CD4-positive, alpha-beta T cell treated with Interleukin-21 for 1 hour (primary cell): ENCODE results near the gene MCM6.

Source experiments
- DNase-seq: peaks from one replicate; pipeline ENCODE4 v3.0.0-alpha.2; 2020

MCM6 gene

GRCh38 chr2:135853401-135853800 lies 22.8 kb downstream of the MCM6 start:
- no peak for DNase-seq

DNA sequence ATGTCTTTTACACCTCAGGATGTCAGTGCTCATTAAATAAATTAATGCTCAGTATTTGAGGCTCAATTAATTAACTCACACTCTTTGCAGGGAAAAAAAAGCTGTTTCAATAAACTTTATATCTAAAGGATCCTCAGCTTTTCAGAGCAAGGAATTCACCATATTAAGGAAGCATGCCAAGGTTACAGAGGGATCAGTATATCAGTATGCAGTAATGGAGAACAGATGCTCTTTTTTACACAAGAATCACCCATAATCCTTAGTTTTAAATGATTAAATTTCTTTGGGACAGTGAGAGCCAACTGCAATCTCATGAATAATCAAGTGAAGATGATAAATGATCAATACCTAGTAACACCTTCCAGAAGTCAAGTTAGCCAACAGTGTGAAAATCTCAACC lies 24.4 kb downstream of the MCM6 start:
- DNase-seq, result no peak

DNA sequence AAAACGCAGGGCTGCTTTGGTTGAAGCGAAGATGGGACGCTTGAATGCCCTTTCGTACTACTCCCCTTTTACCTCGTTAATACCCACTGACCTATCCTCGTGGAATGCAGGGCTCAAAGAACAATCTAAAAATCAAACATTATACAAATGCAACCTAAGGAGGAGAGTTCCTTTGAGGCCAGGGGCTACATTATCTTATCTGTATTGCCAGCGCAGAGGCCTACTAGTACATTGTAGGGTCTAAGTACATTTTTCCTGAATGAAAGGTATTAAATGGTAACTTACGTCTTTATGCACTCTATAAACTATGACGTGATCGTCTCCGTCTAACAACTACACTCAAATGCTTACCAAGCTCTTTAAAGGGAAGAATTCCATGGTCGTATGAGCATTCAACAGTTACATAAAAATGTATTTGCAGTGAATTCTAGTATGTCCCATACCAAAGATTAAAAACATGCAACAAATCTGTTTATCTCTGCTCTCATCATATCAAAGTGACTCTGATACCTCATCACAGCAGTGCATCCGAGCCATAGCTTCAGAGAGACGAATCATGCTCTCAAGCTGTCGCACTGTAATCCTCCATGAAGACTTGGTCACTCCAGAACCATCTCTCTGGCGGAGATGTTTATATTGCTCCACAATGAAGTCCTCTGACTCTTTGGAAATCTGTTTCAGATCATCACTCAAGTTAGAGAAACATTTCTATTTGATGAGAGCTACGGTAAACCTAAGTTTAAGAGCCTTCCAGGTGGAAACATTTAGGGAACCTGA lies 25.2 kb downstream of the MCM6 start:
- DNase-seq, result no peak

- no peak for DNase-seq
Measured at GRCh38 chr2:135849087-135849486, 27.2 kb downstream of the MCM6 start.

- no peak for DNase-seq
Measured at GRCh38 chr2:135845997-135846396, 30.2 kb downstream of the MCM6 start.

- DNase-seq, result no peak
Measured at GRCh38 chr2:135845257-135845656, 31.0 kb downstream of the MCM6 start.

DNA sequence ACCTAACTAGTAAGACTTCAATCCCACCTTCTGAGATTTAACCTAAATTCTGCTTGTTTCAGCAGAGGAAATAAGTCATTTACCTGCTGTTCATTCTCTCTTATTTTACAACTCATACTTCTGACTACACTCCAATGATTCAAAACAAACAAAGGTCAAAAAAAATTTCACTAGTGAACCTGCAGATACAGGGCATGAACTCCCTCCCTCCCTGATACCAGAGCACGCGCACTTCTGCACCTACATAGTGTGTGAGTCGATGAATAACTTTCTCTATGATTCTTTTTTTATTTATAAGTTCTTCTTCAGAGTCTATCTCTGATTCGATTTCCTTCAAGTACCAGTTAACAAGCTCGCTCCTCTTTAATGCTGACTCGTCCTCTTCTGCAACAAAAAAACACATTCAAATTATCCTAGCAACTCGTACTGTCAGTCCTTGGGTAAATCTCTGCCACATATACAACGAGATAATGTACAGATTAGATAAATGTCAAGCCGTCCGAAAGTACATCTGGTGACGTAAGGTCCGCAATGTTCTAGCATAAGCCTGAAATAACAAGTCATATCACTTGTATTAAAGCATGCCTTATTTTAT lies 31.8 kb downstream of the MCM6 start:
- DNase-seq, result no peak

- DNase-seq, result no peak
Measured at GRCh38 chr2:135843671-135844070, 32.6 kb downstream of the MCM6 start.

DNA sequence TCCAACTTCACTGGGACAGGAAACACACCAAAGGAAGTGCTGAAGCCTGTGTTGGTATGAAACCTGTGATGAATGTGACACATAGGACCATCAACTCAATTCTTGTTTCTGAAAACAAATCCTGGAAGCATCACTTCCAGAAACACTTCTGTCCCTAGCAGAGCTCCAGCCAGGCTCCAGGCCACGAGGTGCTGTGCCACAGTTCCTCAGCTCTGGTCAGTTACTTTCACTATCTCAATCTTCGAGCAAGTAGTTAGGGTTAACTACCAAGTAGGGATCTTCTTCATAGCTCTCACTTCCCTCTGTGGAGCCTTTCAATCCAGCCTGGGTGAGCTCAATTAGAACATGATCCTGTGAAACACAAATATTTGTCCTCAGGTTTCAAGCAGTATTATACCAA lies 35.6 kb downstream of the MCM6 start:
- no peak for DNase-seq

DNA sequence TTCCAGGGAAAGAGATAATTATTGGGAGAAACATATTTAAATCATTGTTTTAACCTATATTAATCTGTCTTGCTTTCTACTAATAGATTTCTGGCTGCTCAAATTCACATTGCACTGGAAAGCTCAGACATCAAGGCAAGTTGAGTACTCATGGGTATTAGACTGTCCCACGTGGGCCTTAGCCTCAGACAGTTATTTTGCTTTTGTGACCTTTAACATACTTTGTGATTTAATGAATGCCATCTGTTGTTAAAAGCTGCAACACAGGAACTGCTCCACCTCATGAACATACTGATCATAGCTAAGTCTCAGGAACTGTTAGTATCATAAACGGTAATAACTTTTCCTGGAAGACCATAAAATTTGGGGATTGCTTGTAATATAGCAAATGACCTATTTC lies 36.5 kb downstream of the MCM6 start:
- DNase-seq, result no peak

- DNase-seq, result no peak
Measured at GRCh38 chr2:135838502-135838901, 37.7 kb downstream of the MCM6 start.

- DNase-seq, result no peak
Measured at GRCh38 chr2:135836596-135837270, 39.5 kb downstream of the MCM6 start, which contains the start of gene LCT. TSS of gene LCT (minus strand) at chr2:135837184. CDS start at chr2:135837169, 15 bp downstream.

DNA sequence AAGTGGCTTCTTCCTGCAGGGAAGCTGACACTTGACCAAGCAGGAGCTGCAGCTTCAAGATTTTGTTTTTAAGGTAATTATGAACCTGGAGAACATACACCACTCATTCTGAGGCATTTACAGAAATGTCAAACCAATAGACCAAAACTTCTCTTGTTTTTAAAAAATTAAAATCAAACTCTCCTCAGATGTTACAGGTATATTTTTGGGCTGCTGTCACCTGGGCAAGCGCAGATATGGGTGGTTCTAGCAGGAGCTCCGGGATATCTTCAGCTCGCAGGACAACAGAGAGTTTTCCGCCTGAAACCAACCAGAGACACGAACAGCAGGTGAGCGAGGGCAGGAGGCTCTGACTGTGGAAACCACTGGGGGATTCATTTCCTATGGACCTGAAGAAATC lies 43.4 kb downstream of the MCM6 start:
- no peak for DNase-seq

- no peak for DNase-seq
Measured at GRCh38 chr2:135831180-135831812, 44.9 kb downstream of the MCM6 start.

GRCh38 chr2:135829378-135830135 lies 46.7 kb downstream of the MCM6 start:
- no peak for DNase-seq

GRCh38 chr2:135826544-135826943 lies 49.7 kb downstream of the MCM6 start:
- no peak for DNase-seq

DNA sequence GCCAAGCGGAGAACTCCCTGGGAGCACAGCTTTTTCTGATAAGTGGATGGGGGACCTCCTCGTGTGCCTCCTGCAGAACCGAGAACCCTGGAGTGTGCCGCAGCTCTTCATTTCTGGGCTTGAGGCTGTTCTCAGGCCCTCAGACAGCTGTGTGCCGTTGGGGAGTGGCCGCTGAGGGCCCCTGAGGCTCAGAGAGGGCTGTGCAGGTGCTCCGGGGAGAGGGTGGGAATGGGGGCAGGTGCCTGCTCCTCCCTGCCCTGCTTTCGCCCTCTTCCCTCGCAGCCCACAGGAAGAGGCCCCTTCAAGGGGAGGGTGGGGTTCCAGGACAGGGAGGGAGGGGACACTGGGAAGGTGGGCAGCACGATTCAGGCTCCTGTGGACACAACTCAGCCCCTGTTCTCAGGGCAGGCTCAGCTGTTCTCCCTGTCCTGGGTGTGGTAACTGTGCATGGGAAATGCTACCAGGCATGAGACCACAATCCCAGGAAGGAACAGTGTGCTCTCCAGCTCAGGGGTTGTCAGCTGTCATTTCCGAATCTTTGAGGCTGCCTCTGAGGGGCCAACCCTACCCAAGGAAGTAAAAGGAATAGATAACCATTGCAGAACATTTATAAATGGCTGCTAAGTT lies 50.6 kb downstream of the MCM6 start:
- DNase-seq, result no peak

DNA sequence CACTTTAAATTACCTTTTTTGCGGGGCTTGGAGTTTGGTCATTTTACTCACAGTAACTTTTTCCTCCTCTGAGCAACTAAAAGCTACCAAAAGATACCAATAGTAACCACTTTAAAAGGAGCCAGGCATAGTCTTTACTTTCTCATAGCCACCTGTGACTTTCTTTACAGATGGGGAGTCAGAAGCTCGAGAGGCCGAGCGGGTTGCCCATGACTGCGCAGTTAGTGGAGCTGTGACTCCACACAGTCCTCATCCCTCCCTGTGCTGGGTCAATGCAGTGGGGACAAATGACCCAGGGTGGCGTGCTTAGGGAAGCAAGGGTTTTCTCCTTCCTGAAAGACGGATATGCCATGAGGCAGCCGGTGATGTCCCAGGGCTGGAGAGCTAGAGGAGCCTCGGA lies 51.1 kb downstream of the MCM6 start:
- no peak for DNase-seq

DNA sequence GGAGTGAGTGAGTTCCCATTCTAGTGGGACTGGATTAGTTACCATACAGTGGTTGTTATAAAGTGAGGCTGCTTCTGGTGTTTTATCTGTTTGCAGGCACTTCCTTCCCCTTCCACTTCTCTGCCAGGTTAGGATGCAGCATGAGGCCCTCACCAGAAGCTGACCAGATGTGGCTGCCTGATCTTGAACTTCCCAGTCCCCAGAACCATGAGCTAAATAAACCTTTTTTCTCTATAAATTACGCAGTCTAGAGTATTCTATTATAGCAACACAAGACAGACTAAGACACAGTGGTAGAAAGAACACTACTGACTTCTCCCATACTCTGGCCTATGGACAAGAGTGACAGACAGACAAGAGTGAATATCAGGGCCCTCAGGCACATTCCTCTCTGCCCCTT lies 53.4 kb downstream of the MCM6 start:
- DNase-seq, result no peak

DNA sequence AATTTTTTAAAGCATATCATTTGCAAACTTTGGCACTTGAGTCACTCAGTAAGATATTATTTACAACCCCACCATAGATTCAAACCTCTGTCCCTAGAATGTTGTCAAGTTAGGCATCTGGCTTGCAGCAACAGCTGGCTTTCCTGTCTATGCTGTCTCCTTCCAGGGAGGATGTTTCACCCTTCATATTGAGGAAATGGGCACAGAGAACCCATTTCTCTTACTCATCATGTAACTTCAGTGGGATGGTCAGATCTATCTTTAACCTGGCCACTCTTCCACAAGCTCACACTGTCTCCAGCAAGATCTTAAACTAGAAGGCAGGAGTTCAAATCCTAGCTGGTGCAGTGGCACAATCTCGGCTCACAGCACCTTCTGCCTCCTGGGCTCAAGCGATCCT lies 55.1 kb downstream of the MCM6 start:
- DNase-seq, result no peak

DNA sequence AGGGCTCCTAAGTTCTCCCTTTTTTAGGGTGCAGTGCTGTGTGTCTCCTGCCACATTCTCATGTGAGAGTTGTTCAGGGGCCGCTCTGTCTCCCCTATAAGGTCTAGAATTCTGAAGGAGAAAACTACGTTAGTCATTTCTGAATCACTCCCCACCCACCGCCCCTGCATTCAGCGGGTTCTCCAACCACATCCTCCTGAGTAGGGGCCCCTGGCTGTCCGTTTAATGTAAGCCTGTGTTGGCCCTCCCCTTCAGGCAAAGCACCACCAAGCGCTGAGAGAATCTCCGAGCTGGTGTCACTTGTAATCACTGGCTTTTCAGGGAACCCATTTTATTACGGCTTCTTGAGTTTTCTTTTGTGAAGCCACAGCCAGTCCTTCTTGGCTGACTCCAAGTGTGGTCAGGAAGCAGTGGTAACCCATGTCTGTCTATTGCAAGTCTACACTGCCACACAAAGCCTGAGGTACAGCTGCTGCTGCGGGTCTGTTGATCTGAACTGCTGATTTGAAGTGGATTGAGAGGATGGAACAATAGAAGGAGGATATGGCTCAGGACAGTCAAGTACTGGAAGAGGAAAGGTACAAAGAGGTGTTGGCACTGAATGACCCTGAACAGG lies 56.1 kb downstream of the MCM6 start:
- DNase-seq, result peak; percentile 36
